Measurements from ENCODE around the gene CENPB. TPM values are rescaled to one million over a fixed set of nuclear protein-coding genes. Genes with fewer than 3 reads are reported as not detected.
A peak's percentile ranks its signal among the peaks of the same experiment; 100 is the strongest.

The CENPB gene
- total and polyA plus RNA-seq, 11 donors = 56.2 to 122 (median 75.3) TPM

GRCh38 chr20:3768342-3769130 lies 18.0 kb downstream of the CENPB start:
- peak; percentile 23 to 58 (median 53) for ATAC-seq
- WGBS, 4 donors = 1 to 4% (median 2%) methylated on average over 19 to 51 of the region's 51 CpGs
- peak; percentile 76 to 84 (median 80) for DNase-seq
- Histone ChIP-seq H3K36me3 (no peaks in the 10 kb centered on the region), H3K27me3 (no peaks in the 10 kb centered on the region), H3K4me1 (peaks cover 0 to 47% (median 22%) of the 10 kb centered on the region in 12 donors), H3K9me3 (no peaks in the 10 kb centered on the region), H3K27ac (peak overlapping the region; percentile 54 to 96 (median 86)), H3K4me3 (peak overlapping the region; percentile 49 to 78 (median 69))
- intact Hi-C loops (cut with DNase I) = loop anchor here in 4 of 10 donors (2.0 to 5.0 kb wide), 4 partner anchors 51 to 91 kb away; partner anchors contain the start of gene SIGLEC1 (in 1 of the 4)
- no peak for TF ChIP-seq POLR2A (IDR thresholded peaks at IDR 0.05)
- TF ChIP-seq, protein P1, sequence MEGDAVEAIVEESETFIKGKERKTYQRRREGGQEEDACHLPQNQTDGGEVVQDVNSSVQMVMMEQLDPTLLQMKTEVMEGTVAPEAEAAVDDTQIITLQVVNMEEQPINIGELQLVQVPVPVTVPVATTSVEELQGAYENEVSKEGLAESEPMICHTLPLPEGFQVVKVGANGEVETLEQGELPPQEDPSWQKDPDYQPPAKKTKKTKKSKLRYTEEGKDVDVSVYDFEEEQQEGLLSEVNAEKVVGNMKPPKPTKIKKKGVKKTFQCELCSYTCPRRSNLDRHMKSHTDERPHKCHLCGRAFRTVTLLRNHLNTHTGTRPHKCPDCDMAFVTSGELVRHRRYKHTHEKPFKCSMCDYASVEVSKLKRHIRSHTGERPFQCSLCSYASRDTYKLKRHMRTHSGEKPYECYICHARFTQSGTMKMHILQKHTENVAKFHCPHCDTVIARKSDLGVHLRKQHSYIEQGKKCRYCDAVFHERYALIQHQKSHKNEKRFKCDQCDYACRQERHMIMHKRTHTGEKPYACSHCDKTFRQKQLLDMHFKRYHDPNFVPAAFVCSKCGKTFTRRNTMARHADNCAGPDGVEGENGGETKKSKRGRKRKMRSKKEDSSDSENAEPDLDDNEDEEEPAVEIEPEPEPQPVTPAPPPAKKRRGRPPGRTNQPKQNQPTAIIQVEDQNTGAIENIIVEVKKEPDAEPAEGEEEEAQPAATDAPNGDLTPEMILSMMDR (IDR thresholded peaks at IDR 0.05) = peak; percentile 35 to 72 (median 49)

DNA sequence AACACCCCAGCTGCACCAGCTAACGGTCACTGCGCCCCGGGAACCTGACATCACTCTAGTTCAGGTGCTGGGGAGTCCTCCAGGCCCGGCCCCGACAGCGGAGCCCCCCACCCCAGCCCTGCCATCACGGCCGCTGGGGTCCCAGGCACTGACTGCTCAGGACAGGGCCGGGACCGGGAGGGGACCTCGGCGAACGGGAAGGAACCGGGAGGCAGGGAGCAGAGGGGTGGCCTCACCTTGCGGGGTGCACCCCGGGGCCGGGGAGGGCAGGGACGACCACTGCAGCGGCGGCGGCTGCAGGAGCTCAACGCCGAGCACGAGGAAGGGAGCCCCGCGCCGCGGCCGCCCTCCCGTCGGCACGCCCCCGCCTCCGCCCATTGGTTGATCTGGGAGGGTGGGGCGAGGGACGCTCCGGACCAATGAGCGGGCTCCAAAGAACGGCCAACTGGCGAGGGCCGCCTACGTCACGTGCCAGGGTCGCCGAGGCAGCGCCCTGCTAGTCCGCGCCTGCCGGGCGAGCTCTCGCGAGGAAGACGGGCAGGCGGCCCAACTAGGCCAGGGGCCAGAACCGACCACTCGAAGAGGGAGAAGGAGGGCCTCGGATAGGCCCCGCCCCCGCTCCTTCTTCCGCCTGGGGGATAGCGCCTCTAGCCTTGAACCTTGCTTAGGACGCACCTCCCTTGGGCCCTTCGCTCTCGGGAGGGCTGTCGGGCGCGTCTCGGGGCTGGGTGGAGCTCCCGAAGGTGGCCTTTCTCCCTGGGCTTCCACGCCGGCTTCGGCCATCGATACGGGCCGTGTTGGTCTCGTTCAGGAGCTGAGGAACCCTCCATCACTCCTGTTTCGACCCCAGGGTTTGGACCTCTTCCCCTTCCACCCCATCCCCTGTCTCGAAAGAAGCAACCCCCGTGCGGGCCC lies 18.9 kb downstream of the CENPB start, which contains the start of gene ADISSP:
TSS of gene ADISSP (minus strand) at position 327 of the 915 bp plus-strand sequence. CDS start 7,653 bp downstream, outside the sequence.
- TF ChIP-seq, protein P1 (IDR thresholded peaks at IDR 0.05) = peak in 4 of 12 donors; percentile 21 to 44 (median 28)
- TF ChIP-seq POLR2A (IDR thresholded peaks at IDR 0.05) = peak in 1 of 2 donors; percentile 69
- H3K27ac ChIP-seq = peak within 1 kb of the TSS; percentile 54 to 96 (median 86)
- no peaks in the 10 kb centered on the region for H3K9me3 ChIP-seq
- peaks cover 0 to 47% (median 22%) of the 10 kb centered on the region in 12 donors for H3K4me1 ChIP-seq
- 0 to 1% (median 1%) methylated on average over 35 to 80 of the region's 80 CpGs for WGBS, 4 donors
- peak; percentile 99 to 100 (median 99) for DNase-seq
- peak; percentile 96 to 98 (median 96) for ATAC-seq
- H3K27me3 ChIP-seq = no peaks in the 10 kb centered on the region
- peak within 1 kb of the TSS; percentile 49 to 78 (median 69) for H3K4me3 ChIP-seq
- intact Hi-C loops (cut with DNase I) = loop anchor here in 4 of 10 donors (2.0 to 5.0 kb wide), 4 partner anchors 50 to 90 kb away; partner anchors contain the start of gene SIGLEC1 (in 1 of the 4)
- H3K36me3 ChIP-seq = no peaks in the 10 kb centered on the region

GRCh38 chr20:3767110-3767426 lies 19.5 kb downstream of the CENPB start:
- TF ChIP-seq, protein P1 (IDR thresholded peaks at IDR 0.05) = no peak
- TF ChIP-seq POLR2A (IDR thresholded peaks at IDR 0.05) = no peak
- no peaks in the 10 kb centered on the region for H3K9me3 ChIP-seq
- H3K36me3 ChIP-seq = no peaks in the 10 kb centered on the region
- no peaks in the 10 kb centered on the region for H3K27me3 ChIP-seq
- H3K27ac ChIP-seq = peak overlapping the region in 9 of 12 donors; percentile 24 to 96 (median 86)
- DNase-seq (peak in 2 of 5 donors; percentile 31 to 72), ATAC-seq (peak in 1 of 4 donors; percentile 1)
- peak overlapping the region; percentile 33 to 78 (median 69) for H3K4me3 ChIP-seq
- peaks cover 0 to 47% (median 22%) of the 10 kb centered on the region in 12 donors for H3K4me1 ChIP-seq
- intact Hi-C loops (cut with DNase I) = loop anchor here in 4 of 10 donors (5.0 kb wide), 3 partner anchors 50 to 90 kb away; partner anchors contain the start of gene SIGLEC1 (in 1 of the 4)
- 3 to 12% (median 6%) methylated on average over 8 to 21 of the region's 21 CpGs for WGBS, 4 donors
